GM21390 (cell line): ENCODE results near the gene CDH2.

Experiments
- ATAC-seq: cut with Tn5 transposase; IDR thresholded peaks from one replicate; pipeline ENCODE4 v1.9.1; 2021; ENCODE audit not compliant: unreplicated experiment

Gene CDH2

DNA sequence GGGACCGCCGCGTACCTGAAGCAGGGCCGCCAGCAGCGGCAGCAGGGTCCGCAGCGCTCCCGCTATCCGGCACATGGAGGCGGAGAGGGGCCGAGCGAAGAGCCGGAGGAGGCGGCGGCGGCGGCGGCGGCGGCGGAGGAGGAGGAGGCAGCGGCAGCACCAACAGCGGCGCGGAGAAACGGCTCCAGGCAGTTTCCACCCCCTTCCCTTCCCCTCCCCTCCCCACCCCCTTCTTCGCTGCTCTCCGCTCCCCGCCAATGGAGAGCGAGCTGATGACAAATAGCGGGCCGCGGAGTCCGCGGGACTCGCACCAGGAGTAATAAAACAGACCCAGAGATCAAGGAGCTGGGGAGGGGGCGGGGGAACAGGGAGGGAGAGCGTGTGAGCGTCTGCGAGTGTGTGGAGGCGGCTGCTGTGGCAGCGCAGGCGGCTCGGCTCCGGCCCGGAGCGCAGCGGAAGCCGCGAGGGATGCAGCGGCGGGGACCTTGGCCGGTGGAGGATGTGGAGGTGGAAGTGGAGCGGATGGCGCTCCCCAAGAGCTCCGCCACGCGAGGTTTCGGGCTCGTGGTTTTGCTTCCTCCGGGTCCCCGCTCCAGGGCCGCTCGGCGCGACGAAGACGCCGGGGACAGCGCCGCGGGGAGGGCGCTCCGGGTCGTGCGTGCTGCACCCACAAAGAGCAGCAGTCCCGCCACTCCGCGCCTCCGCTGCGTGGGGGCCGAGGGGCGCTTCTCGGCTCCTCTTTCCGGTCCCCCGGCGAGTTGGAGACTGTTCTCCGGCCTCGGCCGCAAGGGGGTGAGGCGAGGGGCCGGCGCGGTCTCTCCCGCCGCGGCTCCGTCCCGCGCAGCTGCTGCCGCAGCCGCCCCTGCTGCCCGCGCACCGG is at the start of gene CDH2:
TSS of gene CDH2 (minus strand) at position 183 of the 880 bp plus-strand sequence. CDS start at position 75, 108 bp downstream.
- ATAC-seq: no peak

DNA sequence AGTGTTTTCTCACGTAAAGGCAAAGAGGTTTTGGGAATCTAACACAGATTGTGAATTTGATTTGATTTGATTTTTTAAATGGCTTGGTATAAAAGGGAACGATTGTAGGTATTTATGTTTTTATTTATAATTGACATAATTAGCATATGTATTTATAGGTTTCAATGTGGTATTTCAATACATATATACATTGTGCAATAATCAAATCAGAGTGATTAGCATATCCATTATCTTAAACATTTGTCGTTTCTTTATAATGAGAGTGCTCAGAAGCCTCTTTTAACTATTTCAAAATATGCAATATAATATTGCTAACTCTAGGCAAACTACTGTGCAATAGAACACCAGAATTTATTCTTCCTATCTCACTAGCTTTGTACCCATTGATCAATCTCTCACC is 35.1 kb upstream of the CDH2 start:
- ATAC-seq: no peak

DNA sequence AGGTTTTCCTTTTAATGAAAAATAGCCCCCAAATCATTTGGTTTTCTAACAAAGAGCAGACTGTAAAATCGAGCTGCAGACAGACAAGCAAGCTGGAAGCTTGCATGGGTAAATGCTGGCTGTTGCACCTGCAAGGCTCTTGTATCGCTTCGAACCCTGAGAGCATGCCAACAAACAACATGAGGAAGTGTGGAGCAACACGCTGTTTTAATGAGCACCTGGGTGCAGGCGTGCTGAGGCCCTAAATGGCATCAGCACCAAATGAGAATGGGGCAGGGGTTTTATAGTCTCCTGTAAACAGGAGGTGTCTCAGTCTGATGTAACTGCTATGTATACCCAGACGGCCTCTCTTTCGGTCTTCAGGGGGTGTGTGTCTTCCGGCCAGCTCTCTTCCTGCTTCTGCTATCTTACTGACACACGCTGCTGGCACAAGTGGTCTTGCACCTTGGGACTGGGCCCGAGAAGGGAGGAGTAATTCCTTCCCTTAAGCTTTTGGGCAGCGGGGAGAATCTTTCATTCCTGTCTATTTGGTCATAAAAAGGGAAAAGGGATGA is 31.9 kb upstream of the CDH2 start:
- no peak for ATAC-seq

DNA sequence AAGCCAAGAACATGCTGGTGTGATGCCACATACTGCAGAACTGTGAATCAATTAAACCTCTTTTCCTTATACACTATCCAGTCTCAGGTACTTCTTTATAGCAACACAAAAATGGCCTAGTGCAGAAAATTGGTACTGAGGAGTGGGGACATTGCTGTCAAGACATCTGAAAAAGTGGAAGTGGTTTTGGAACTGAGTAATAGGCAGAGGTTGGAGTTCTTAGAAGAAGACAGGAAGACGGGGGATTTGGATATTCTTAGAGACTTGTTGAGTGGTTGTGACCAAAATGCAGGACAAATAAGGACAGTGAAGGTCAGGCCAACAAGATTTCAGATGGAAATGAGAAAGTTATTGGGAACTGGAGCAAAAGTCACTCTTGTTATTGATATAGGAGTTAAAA is 31.3 kb upstream of the CDH2 start:
- ATAC-seq: no peak

DNA sequence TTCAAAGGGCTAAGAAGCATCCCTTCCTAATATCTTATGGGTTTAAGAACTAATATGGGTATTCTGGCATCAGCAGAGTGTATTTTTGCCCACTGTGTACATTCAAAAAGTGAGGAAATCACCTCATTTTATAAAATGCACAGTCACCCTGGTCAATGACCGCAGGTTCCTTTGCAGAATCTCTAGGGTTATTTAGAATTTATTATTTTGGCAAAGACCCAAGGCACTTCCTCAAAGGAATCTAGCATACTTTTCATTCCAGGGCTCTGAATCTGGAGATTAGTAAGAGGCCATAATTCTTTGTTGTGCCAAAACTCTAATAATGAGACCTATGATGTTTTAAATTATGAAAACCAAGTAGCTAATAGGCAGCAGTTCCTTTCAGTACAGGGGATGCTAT is 27.2 kb upstream of the CDH2 start:
- ATAC-seq: no peak

DNA sequence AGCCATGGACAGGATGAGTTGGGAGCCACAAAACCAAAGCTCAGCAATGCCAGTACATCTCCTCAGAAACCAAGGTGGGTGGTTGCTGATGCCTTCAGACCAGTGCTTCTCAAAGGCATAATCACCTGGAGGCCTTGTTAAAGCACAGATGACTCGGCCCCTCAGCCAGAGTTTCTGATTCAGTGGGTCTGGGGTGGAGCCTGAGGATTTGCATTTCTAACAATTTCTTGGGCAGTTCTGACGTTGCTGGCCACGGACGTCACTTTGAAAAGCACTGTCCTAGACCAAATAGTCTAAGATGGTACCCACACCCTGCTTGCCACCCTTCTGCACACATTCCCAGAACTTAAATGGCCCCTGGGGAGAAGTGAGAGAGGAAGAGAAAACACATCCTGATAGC is 24.1 kb upstream of the CDH2 start:
- ATAC-seq: no peak

DNA sequence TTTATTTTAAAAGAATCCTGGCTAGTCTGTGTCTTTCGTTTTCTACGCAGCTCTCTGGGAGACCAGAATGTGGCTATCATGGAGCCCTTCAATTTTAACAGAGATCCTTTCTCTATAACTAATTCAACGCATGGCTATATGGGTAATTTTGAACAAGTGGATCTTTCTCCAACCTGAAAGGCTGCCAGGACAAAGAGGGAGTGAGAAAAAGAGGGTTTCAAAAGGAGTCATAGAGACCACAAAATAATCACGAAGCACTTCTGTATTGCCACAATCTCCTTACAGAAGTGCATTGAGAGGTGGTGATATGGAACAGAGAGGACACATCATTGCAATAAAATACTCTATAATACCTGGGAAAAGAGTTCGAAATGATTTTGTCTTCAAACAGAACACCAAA is 21.7 kb upstream of the CDH2 start:
- ATAC-seq: no peak

DNA sequence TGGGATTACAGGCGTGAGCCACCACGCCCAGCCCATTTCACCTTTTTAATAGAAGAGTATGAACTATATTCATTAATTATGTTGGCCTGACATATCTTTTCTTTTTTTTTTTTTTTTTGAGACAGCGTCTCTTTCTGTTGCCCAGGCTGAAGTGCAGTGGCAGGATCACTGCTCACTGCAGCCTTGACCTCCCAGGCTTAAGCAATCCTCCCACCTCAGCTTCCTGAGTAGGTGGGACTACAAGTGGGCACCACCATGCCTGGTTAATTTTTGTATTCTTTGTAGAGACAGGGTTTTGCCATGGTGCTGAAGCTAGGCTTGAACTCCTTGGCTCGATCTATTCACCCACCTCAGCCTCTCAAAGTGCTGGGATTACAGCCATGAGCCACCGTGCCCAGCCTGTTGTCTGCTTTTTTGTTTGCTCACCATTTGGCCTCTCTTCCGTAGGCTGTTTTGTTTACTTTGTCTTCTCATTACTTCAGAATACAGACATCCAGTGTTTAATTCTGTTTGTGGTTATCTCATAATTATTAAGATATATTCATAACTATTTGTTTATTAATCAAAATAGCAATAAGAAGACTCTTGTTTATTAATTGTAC is 16.3 kb upstream of the CDH2 start:
- ATAC-seq: no peak

DNA sequence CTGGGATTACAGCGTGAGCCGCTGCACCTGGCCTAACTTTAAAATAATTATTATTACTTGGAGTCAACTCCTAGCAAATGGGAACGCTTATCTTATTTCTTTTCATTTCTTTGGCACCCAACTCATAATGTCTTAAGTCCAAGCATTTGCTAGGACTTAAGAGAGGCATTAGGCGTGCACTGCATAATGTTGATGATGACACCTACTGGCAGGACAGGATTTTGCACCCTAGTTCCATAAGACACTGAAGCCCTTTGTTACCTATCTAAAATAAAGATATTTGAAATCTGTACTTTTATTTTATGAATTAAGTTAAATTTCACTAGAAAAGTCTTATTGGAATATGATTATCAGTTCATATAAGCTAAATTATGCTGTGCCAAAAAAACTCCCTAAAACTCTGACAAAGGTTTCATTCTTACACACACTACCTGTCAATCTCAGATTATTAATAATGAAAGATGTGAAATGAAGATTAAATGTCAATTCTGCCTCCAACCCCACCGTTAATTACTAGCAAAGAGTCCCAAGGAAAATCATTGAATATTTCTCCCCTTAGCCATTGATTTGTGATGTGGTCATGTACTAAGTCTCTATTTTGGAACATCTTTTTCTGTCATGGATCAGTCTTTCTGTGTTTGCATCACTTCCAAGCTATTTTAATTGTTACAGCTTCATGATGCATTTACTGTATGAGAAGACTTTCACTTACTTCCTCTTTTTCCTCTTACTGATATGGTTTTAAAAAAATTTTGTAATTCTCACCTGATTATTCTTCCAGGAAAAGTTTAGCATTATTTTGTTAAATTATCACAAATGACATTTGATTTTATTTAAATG is 12.7 kb upstream of the CDH2 start:
- ATAC-seq: peak; percentile 79

DNA sequence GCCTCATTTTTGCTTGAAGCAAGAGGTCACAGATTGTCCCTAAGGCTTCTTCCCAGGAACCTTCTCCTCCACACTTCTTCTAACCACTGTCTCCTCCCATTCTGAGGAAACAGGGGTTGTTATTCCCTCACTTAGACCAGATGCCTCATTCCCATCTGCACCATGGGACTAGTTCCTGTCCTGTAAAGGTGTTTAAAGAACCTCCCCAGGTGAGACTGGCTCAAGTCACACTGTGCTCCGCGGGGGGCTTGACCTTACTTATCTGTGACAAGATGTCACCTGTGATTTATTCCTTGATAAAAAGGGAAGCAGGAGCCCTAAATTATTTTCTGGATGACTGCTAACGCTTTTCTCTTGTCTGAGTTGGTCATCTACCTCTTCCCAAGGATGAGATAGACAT is 8.2 kb upstream of the CDH2 start:
- no peak for ATAC-seq

DNA sequence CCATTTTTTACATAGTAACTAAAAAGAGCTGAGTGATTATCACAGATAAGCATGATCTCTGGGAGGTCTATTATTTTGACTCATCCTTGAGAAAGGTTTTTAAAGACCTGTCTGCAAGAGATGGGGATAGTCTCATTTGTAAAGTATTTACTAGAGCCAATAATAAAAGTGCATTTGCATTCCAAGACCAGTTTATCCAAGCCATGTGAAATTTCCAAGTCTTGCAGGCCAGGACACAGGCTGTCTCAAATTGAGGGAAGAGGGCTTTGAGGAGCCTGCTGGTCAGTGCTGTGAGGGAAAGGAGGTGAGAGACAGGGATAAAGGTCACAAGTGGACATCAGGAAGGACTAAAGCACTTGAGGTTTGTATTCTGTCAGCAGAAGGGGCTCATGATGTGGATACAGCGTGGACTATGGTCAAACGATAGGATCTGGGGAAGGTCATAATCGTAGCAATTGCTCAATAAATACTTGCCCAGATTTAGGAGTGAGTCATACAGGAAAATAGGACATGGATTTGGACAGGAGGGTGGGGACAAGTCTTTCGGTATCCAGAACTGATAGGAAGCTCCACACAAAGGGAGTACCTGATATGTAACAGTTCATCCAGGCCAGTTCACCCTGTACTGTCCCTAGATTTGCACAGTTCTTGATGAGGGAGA is 6.6 kb upstream of the CDH2 start:
- no peak for ATAC-seq

DNA sequence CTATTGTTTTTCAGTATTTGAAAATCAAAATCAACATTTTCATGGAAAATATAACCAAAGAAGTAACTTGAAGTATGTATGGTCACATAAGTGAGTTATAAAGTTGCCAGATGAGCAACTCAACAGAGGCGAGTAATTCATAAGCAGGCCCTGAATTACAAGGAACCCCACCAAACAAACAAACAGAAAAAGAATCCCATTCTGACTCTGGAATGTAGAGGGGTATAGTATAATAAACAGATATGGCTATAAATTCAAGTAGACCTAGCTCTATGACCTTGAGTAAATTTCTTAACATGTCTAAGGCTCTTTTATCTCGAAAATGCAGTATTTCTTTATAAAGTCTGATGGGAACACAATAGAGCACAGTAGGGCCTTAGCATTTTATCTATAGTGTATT is 4.7 kb upstream of the CDH2 start:
- ATAC-seq: no peak

DNA sequence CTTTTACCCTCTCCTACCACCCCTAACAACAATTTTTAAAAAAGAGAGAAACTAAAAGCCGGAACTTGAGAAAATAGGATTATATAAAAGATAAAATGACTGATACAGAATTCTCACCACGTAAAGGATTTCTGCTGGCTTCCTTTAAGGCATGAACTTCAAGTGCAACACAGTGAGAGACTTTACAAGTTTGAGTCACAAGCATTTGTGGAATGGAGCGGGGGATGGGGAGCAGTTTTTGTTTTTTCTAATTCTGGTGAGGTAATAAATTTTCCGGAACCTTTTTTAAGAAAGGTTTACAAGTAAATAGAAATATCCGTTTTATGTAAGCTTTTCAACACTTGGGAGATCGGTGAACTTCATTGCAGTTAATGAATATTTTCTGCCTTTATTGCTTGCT is 1.8 kb upstream of the CDH2 start:
- ATAC-seq: no peak

DNA sequence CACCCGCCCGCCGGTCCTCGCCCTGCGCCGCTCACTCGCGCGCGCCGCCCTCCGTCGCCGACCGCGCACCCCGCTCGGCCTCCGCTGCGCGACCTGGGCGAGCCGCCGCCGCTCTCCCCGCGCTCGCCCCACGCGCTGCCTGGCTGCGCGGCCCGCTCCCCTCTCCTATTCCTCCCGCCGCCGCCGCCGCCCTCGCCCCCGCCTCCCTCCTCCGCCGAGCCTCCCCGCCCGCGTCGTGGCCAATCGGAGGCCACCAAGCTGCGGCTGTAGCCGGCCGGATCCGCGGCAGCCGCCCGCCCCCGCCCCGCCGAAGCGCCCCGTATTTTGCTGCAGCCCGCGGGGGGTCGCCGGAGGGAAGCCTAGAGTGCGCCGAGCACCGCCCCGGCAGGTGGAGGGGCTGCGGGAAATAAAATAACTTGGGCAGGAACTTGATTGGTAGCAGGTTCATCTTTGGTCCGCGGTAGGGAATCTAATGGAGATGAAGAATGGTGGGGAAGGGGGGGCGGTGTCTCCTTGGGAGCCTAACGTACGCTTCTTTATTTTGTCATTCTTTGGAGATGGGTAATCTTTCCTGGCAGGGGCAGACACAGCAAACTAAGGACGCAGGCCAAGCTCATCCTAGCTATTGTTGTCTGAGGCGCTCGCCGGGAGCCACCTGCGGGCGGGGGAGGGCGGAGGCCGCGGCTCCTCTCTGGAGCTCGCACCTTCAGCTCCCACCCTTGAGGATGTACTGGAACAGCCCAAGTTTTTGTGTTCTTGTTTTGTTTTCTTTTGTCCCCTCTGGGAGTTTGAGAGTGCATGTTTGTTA is 1.1 kb upstream of the CDH2 start:
- ATAC-seq: no peak

DNA sequence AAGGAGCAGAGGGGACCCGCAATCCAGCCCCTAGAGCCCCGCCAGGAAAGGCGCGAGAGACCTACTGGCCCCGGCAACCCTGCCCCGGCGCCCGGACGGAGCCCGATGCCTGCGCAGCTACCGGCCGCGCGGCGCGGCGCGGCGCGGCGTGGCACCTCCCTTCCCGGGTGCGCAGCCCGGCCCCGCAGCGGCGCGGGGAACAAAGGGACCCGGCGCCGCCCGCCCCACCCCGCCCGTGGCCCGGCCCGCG is 307 bp downstream of the CDH2 start:
- no peak for ATAC-seq

DNA sequence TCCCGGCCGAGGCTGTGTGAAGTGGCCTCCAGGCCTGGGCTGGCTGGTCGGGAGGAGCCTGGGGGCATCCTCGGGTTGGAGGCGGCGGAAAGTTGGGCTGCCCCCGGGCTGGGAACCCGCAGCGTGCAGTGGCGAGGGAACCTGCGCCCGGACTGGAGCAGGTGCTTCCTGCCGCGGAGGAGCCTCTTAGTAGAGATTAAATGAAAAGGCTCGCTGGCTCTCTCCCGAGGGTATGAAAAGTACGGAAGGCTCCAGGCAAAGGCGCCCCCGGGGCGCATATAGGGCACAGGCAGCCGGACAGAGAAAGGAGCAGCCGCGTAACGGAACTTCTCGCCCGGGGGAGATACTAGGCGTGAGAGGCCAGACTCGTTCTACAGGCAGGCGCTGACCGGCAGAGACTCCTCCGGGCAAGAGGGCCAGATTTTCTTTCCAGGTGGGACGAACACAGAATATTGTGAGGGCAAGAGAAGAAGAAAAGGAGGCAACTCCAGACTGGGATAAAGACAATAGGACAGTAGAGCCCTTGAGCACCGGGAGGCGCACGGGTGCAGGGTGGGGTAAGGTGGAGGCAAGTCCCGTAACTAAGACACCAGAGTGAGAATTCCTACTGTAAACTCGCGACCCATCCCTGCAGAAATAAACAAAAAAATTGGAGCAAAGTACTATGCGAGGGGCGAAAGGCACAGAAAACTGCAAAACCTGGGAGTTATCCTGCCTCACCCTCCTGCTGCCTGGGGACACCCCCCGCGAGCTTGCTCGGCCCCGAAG is 816 bp downstream of the CDH2 start:
- ATAC-seq: no peak

DNA sequence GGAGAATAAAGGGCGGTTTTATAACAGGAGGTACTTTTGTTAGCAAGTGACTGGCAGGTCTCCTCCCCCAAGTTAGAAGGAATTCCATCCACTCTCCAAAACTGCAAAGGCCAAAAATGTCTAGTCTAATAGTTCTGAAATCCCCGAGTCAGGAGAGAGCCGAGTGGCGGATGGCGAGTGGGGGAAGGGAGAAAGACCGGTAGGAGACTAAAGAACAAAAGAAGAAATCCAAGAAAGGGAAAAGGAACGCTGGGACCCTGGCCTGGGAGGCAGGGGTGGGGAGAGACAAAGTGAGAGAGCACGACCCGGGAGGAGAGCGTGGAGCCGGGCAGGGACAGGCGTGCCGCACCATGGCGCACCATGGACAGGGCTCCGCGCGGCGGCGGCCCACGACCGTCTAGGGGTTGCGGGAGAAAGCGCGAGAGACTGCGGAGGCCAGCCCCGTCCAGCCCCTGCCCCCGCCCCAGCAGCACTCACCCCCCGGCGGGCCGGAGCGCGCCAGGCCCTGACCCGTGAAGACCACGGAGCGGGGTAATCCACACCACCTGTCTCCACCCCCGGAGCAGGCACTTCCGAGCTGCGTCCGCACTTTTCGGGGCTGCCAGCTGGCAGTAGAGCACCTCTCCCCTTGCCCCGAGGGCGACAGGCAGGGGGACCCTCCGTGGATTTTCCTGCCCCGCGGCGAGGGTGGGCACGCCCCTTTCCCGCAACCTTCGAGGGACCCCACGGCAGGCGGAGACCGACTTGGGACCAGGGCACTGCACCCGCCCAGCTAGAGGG is 1.6 kb downstream of the CDH2 start:
- no peak for ATAC-seq

DNA sequence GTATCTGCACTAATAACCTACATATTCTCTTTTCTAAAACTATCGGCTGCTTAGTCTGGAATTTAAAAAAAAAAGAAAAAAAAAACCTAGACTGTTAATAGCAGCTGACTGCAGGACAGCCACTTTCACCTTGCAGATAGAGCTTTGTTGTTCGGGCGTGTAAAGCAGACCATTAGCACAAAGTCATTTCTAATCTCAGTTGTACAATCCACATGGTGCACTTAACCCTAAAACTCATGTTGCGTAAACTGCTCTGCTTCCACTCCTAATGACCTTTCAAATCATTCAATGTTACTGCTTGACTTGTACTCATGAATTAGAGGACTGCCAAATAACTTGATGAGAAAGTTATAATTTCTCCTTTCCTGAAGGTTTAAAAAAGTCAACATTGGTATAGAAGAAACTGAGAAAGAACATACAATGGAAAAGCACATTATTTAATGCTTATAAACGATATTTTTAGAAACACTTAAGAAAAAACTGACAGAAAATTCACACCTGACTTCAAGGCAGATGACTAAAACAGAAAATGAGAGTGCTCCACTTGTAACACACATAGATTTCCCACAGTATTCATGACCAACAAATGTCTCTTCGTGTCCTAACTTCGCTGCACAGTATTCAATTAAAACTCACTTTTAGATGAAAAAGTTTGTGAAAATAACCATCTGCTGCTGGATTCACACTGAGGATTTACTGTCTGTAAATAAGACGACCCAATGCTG is 2.6 kb downstream of the CDH2 start:
- ATAC-seq: no peak
